Keratinocyte (primary cell): ENCODE measurements around the gene DUSP5.

ENCODE experiments used
- EZH2 ChIP-seq: IDR thresholded peaks from one replicate; pipeline ENCODE4 v1.6.1; 2012; ENCODE audit warnings: inconsistent platforms, mild to moderate bottlenecking, low read length, moderate library complexity
- TF ChIP-seq, protein P1 (sequence below), 3 experiments: IDR thresholded peaks in 1 of 3; conservative IDR thresholded peaks in 1 of 3; optimal IDR thresholded peaks in 1 of 3; 2 replicates in 2 of 3; 3 replicates in 1 of 3; pipeline versions ENCODE3 to v1.5.1; 2011; ENCODE audit warnings: low read length in 3 of 3, mild to moderate bottlenecking in 3 of 3, moderate library complexity in 2 of 3, control low read depth in 1 of 3, inconsistent platforms in 1 of 3; ENCODE audit not compliant: insufficient read depth in 2 of 3; ENCODE audit errors: extremely low read depth in 1 of 3

DNA sequence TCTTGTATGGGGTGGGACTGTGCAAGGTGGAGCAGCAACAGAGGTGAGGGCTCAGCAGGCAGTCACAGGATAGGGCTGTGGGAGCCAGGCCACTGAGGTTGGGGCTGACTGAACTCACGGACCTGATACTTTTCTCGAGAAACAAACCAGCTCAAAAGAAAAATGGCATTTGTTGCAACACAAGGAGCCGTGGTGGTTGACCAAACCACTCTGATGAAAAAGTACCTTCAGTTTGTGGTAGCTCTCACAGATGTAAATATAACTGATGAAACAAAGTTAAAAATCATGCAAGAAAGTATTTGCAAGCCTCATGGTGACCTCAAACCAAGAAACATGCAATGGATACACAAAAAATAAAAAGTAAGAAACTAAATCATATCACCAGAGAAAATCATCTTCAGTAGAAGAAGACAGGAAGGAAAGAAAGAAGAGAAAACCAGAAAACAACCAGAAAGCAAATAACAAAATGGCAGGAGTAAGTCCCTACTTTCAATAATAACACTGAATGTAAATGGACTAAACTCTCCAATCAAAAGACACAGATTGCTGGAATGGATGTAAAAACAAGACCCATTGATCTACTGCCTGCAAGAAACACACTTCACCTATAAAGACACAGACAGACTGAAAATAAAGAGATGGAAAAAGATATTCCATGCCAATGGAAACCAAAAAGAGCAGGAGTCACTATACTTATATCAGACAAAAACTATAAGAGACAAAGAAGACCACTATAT, 48.9 kb upstream of the DUSP5 start:
- TF ChIP-seq, protein P1, sequence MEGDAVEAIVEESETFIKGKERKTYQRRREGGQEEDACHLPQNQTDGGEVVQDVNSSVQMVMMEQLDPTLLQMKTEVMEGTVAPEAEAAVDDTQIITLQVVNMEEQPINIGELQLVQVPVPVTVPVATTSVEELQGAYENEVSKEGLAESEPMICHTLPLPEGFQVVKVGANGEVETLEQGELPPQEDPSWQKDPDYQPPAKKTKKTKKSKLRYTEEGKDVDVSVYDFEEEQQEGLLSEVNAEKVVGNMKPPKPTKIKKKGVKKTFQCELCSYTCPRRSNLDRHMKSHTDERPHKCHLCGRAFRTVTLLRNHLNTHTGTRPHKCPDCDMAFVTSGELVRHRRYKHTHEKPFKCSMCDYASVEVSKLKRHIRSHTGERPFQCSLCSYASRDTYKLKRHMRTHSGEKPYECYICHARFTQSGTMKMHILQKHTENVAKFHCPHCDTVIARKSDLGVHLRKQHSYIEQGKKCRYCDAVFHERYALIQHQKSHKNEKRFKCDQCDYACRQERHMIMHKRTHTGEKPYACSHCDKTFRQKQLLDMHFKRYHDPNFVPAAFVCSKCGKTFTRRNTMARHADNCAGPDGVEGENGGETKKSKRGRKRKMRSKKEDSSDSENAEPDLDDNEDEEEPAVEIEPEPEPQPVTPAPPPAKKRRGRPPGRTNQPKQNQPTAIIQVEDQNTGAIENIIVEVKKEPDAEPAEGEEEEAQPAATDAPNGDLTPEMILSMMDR (optimal IDR thresholded peaks at IDR 0.05 in 1 of 3, IDR thresholded peaks at IDR 0.05 in 1 of 3, conservative IDR thresholded peaks at IDR 0.05 in 1 of 3; ENCODE audit: extremely low read depth in 1 of 3, insufficient read depth in 2 of 3, low read length in 3 of 3): no peak
- no peak for TF ChIP-seq EZH2
